Stomach (tissue), 9 donors: ENCODE measurements around the gene RBKS. TPM values are rescaled to one million over a fixed set of nuclear protein-coding genes. Genes with fewer than 3 reads are reported as not detected.

Experiments used
- DNase-seq, 2 donors: peaks; one replicate each; pipeline versions ENCODE4 v3.0.0 to v3.0.0-alpha.2; 2013 to 2019
- H3K27ac ChIP-seq, 5 donors: fragments of 200-600 bp in 4 of 5; sonication (generic) in 4 of 5; one replicate each; pipeline ENCODE4 v1.5.1; 2013 to 2019; ENCODE audit warnings: mild to moderate bottlenecking in 1 of 5, moderate library complexity in 1 of 5
- H3K27me3 ChIP-seq, 3 donors: fragments of 200-600 bp; sonication (generic); one replicate each; pipeline ENCODE4 v1.5.1; 2017 to 2019; ENCODE audit warnings: mixed run types in 1 of 3
- H3K36me3 ChIP-seq, 4 donors: fragments of 200-600 bp; sonication (generic); 1 replicate in 3 of 4; 2 replicates in 1 of 4; pipeline ENCODE4 v1.5.1; 2016 to 2019
- H3K4me1 ChIP-seq, 4 donors: fragments of 200-600 bp; sonication (generic); one replicate each; pipeline ENCODE4 v1.5.1; 2016 to 2019
- H3K4me3 ChIP-seq, 4 donors: fragments of 200-600 bp; sonication (generic) in 3 of 4; one replicate each; pipeline ENCODE4 v1.5.1; 2016 to 2019; ENCODE audit warnings: mild to moderate bottlenecking in 1 of 4
- H3K9me3 ChIP-seq, 4 donors: fragments of 200-600 bp; sonication (generic); one replicate each; pipeline ENCODE4 v1.5.1; 2016 to 2019
- EP300 ChIP-seq: sonication (generic); formaldehyde crosslinking; IDR thresholded peaks from one replicate; pipeline ENCODE4 v1.6.1; 2017; ENCODE audit warnings: antibody characterized with exemption
- POLR2A ChIP-seq, 4 donors: fragments of 450-650 bp; IDR thresholded peaks; one replicate each; pipeline ENCODE4 v1.6.1; 2016; ENCODE audit warnings: antibody characterized with exemption in 4 of 4, control low read depth in 2 of 4, mild to moderate bottlenecking in 1 of 4, moderate library complexity in 1 of 4
- POLR2AphosphoS5 ChIP-seq, 3 donors: sonication (generic); formaldehyde crosslinking; IDR thresholded peaks; one replicate each; pipeline ENCODE4 v1.6.1; 2016; ENCODE audit warnings: antibody characterized with exemption in 3 of 3
- WGBS, 5 donors: extraction: QIAGEN DNeasy Blood & Tissue Kit in 3 of 5; methylation state at CpG; one replicate each; pipeline versions ENCODE4 v1.1.5 to v1.1.7; 2013 to 2018; 5-methylcytosine and 5-hydroxymethylcytosine counted together
- intact Hi-C: fragments of 100-400 bp; cut with DNase I; formaldehyde crosslinking; loops from one replicate; pipeline ENCODE4 v1.15.1; 2023; ENCODE audit warnings: low total_unique reads
- polyA plus RNA-seq, 3 donors: library from polyadenylated mRNA; stranded (reverse); fragments of 200-250 nt; gene quantifications; one replicate each; pipeline ENCODE4 v1.2.3, GENCODE V29; 2013
- total RNA-seq, 5 donors: library from RNA; depleted of rRNA; stranded (reverse); fragments of >200 nt; gene quantifications; one replicate each; pipeline versions ENCODE4 v1.1.0 to v1.2.3, GENCODE V29; 2014 to 2016
- TF ChIP-seq, protein P1 (sequence below), 7 experiments: fragments of 450-650 bp in 4 of 7; fragments of 200-600 bp in 3 of 7; sonication (generic) in 3 of 7; IDR thresholded peaks; one replicate each; pipeline ENCODE4 v1.5.1; 2016 to 2019; ENCODE audit warnings: antibody characterized with exemption in 7 of 7, control low read depth in 2 of 7, mild to moderate bottlenecking in 1 of 7
- donor health status: healthy with polysubstance abuse.
- donor health status: Bipolar disorder and iron deficiency.
- donor health status: healthy.

Gene RBKS
- total and polyA plus RNA-seq, 8 donors = 0.76 to 2.9 (median 1.9) TPM; not detected in 3

- no peaks in the 10 kb centered on the region for H3K36me3 ChIP-seq
- TF ChIP-seq POLR2AphosphoS5 (IDR thresholded peaks at IDR 0.05) (no peak), POLR2A (IDR thresholded peaks at IDR 0.05) (no peak), EP300 (no peak)
- TF ChIP-seq, protein P1, sequence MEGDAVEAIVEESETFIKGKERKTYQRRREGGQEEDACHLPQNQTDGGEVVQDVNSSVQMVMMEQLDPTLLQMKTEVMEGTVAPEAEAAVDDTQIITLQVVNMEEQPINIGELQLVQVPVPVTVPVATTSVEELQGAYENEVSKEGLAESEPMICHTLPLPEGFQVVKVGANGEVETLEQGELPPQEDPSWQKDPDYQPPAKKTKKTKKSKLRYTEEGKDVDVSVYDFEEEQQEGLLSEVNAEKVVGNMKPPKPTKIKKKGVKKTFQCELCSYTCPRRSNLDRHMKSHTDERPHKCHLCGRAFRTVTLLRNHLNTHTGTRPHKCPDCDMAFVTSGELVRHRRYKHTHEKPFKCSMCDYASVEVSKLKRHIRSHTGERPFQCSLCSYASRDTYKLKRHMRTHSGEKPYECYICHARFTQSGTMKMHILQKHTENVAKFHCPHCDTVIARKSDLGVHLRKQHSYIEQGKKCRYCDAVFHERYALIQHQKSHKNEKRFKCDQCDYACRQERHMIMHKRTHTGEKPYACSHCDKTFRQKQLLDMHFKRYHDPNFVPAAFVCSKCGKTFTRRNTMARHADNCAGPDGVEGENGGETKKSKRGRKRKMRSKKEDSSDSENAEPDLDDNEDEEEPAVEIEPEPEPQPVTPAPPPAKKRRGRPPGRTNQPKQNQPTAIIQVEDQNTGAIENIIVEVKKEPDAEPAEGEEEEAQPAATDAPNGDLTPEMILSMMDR (IDR thresholded peaks at IDR 0.05) = no peak
- DNase-seq = no peak
- H3K4me1 ChIP-seq = peaks cover 21 to 43% (median 24%) of the 10 kb centered on the region in 4 donors
- H3K9me3 ChIP-seq = no peaks in the 10 kb centered on the region
- peak overlapping the region in 2 of 5 donors; percentile 57 to 89 for H3K27ac ChIP-seq
- no peak overlapping the region for H3K4me3 ChIP-seq
- intact Hi-C loops = no loop called here
- 90 to 98% (median 96%) methylated on average over 4 of the region's 4 CpGs for WGBS, 5 donors
- H3K27me3 ChIP-seq = no peaks in the 10 kb centered on the region
These were observed 151.2 kb downstream of the RBKS start for GRCh38 chr2:27739058-27739373.

- Histone ChIP-seq H3K9me3 (no peaks in the 10 kb centered on the region), H3K27ac (peak overlapping the region; percentile 52 to 92 (median 86)), H3K4me1 (peaks cover 21 to 43% (median 24%) of the 10 kb centered on the region in 4 donors), H3K27me3 (no peaks in the 10 kb centered on the region), H3K36me3 (no peaks in the 10 kb centered on the region), H3K4me3 (no peak overlapping the region)
- TF ChIP-seq EP300 (no peak), POLR2AphosphoS5 (IDR thresholded peaks at IDR 0.05) (no peak), POLR2A (IDR thresholded peaks at IDR 0.05) (no peak)
- TF ChIP-seq, protein P1 (IDR thresholded peaks at IDR 0.05) = no peak
- DNase-seq = no peak
- 86 to 90% (median 88%) methylated on average over 13 of the region's 13 CpGs for WGBS, 5 donors
- intact Hi-C loops = no loop called here
These were observed 151.7 kb downstream of the RBKS start for GRCh38 chr2:27738349-27739057.

GRCh38 chr2:27737676-27738348 lies 152.4 kb downstream of the RBKS start:
- H3K4me1 ChIP-seq = peaks cover 21 to 43% (median 24%) of the 10 kb centered on the region in 4 donors
- H3K36me3 ChIP-seq = no peaks in the 10 kb centered on the region
- intact Hi-C loops = no loop called here
- H3K27ac ChIP-seq = peak overlapping the region; percentile 5 to 92 (median 86)
- H3K27me3 ChIP-seq = no peaks in the 10 kb centered on the region
- WGBS, 5 donors = 44 to 69% (median 57%) methylated on average over 7 of the region's 7 CpGs
- no peaks in the 10 kb centered on the region for H3K9me3 ChIP-seq
- peak; percentile 53 to 71 for DNase-seq
- H3K4me3 ChIP-seq = no peak overlapping the region
- TF ChIP-seq POLR2A (IDR thresholded peaks at IDR 0.05) (no peak), POLR2AphosphoS5 (IDR thresholded peaks at IDR 0.05) (peak in 2 of 3 donors; percentile 8 to 67), EP300 (no peak)
- TF ChIP-seq, protein P1 (IDR thresholded peaks at IDR 0.05) = no peak

GRCh38 chr2:27736890-27737204 lies 153.3 kb downstream of the RBKS start:
- Histone ChIP-seq H3K27me3 (no peaks in the 10 kb centered on the region), H3K9me3 (no peaks in the 10 kb centered on the region), H3K36me3 (no peaks in the 10 kb centered on the region), H3K27ac (peak overlapping the region; percentile 2 to 92 (median 86)), H3K4me3 (no peak overlapping the region), H3K4me1 (peaks cover 21 to 43% (median 24%) of the 10 kb centered on the region in 4 donors)
- intact Hi-C loops = no loop called here
- no peak for DNase-seq
- 89 to 96% (median 96%) methylated on average over 6 of the region's 6 CpGs for WGBS, 5 donors
- TF ChIP-seq, protein P1 (IDR thresholded peaks at IDR 0.05) = no peak
- TF ChIP-seq POLR2AphosphoS5 (IDR thresholded peaks at IDR 0.05) (no peak), EP300 (no peak), POLR2A (IDR thresholded peaks at IDR 0.05) (no peak)
